HG03060 (cell line): Measurements from ENCODE around the gene ABTB2.

Experiments
- ATAC-seq: cut with Tn5 transposase; IDR thresholded peaks from one replicate; pipeline ENCODE4 v1.9.1; 2021; ENCODE audit warnings: low read depth, moderate number of reproducible peaks; ENCODE audit not compliant: unreplicated experiment

Gene ABTB2

DNA sequence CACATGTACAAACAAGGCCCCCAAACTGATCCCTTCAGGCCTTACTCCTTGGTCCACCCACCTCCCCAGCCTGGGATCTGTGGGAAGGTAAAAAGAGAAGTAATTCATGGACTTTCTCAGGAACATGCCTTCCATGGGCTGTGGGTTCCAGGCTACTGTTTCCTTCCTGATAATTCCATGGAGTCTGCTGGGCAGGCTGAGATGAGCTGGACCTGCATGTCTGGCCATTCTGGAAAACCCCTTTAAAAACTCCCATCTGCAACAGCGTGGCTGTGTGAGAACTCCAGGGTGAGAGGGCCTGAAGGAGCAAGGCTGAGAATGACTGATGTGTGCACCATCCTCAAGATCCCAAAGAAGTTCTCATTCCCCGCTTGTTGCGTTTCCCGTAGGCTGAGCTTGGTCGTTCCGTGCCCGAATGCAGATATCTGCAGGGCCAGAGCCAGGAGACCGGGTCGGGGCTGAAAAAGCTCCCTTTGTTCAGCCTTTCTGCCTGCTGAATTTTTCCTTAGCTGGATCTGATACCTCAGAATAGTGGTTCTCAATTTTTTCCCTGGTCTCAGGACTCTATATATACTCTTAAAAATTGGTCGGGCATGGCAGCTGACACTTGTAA lies 179.5 kb downstream of the ABTB2 start:
- ATAC-seq: no peak

GRCh38 chr11:34176751-34177209 lies 181.0 kb downstream of the ABTB2 start:
- no peak for ATAC-seq

DNA sequence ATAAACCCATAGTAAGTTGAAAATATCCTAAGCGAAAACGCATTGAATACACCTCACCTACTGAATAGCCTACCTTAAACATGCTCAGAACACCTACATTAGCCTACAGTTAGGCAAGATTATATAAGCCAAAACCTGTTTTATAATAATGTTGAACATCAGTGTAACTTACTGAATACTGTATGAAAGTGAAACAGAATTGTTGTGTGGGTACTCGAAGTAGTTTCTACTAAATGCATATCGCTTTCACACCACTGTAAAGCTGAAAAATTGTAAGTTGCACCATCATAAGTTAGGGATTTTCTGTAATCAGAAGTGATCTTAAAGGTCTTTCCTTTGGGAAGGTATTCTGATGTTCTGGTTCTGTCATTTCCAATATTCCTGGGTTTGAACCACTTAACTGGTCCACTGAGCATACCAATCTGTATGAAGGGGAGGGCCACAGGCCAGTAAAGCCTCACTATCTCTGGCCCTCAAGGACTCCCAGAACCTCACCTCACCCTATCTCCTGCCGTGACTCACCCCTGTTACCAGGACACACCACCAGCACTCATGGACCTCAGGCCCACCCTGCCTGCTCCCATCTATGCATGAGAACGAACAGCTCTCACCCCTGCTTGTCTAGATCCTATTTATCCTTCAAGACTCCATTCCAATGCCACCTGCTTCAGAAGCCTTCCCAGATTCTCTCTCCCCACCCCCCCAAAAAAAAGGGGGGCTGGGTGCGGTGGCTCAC lies 182.4 kb downstream of the ABTB2 start:
- no peak for ATAC-seq

GRCh38 chr11:34174412-34175041 lies 183.3 kb downstream of the ABTB2 start:
- peak; percentile 39 for ATAC-seq

- no peak for ATAC-seq
These were observed 184.8 kb downstream of the ABTB2 start for GRCh38 chr11:34173050-34173449.

- ATAC-seq: no peak
These were observed 188.1 kb downstream of the ABTB2 start for GRCh38 chr11:34169686-34170085.

GRCh38 chr11:34168642-34169420 lies 189.0 kb downstream of the ABTB2 start:
- ATAC-seq: no peak

DNA sequence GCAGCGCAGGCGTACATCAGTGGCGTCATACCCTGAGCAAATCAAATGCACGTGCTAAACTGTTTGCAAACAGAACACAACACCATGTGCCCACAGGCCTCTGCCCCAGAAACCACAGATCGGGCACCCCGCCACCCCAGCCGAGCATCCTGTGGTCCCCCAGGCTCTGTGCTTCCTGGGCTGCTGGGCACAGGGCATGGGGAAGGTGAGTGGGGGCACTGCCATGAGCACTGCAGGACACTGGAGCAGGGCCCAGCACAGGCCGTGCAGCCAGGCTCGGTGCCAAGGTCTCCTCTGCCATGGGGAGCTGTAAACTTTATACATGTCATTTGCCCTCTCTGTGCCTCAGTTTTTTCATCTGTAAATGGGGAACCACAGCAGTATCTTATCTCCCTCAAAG lies 189.8 kb downstream of the ABTB2 start:
- ATAC-seq: no peak

- no peak for ATAC-seq
These were observed 190.7 kb downstream of the ABTB2 start for GRCh38 chr11:34166806-34167740.

GRCh38 chr11:34165786-34166555 lies 191.8 kb downstream of the ABTB2 start:
- no peak for ATAC-seq

- no peak for ATAC-seq
These were observed 192.7 kb downstream of the ABTB2 start for GRCh38 chr11:34165121-34165520.

DNA sequence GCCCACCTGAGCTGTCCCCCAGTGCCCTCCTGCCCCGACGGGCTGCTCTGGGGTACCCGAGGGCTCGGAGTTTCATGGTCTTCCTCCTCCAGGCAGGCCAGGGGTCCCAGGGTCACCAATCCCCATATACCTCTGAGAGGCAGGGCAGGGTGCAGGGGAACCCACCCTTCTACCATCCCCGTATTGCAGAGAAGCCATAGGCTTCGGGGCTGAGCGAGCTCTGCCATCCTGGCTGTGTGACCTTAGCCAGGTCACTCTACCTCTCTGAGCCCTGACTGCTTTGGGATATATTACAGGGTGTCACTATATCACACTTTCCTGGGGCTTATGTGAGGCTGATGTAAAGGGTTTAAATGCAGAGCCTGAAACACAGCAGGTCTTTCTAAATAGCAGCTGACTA lies 195.0 kb downstream of the ABTB2 start:
- ATAC-seq: no peak

GRCh38 chr11:34162493-34162820 lies 195.4 kb downstream of the ABTB2 start:
- ATAC-seq: no peak

- no peak for ATAC-seq
These were observed 195.9 kb downstream of the ABTB2 start for GRCh38 chr11:34161812-34162492.

DNA sequence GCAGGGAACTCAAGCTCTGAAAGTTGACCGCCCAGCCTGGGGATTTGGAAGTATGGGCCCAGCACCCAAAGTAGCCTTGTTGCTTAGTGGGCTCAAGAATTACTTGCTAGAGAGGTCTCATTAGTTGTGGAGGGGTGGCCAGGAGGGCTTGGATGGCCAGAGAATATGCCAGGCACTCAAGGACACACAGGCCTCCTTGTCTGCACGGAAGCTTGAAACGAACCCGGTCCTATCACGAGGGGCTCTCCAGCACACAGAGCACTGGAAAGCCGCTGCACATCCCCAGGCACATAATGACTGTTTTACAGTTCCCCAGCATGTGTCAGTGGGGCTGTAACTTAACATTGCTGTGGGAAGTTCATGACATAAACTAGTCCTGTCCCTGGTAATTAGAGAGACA lies 196.4 kb downstream of the ABTB2 start:
- ATAC-seq: no peak

DNA sequence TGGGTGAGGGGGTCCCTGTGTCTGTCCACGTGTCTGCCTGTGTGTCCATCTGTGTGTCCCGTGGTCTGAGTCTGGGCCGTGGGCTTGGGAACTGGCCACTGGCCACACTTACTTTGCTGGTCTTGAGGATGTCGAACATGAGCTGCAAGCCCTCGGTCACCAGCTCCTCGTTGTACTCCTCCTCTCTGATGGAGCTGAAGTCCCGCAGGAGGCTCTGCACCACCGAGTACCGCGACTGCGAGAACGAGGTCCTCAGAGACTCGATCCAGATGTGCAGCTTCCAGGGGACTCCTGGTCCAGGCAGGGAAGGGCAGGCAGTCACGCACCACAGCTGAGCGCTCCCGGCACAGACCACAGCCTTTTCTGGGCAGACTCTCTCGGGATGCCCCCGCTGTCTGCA lies 197.0 kb downstream of the ABTB2 start:
- no peak for ATAC-seq

DNA sequence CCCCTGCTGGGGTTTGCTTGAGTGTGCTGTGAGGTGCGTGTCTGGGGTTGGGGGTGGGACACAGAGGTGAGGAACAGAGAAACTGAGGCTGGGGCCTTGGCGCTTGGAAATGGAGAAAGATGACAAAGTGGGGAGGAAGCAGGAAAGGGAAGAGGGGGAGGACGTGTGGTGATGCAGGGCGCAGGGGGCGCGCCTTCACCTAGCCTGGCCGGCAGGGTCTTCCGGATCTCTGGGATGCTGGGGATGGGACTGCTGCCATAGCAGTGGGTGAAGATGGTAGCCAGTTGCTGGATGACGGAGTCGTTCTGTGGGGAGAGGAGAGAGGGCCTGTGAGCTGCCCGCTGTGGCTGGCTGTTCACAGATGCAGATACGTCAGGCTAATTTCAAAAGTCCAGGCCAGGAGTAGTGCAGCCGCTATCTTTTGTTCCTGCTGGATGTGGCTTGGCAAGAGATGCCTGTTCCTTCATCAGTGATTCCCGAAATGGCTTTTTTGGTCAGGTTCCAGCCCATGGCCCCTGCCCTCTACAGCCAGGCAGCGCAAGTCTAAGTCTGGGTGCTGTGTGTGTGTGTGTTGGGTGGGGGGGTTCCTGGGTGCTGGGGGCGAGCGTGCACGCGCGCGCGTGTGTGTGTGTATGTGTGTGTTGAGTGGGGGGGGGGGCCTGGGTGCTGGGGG lies 197.6 kb downstream of the ABTB2 start:
- no peak for ATAC-seq

GRCh38 chr11:34158661-34159060 lies 199.1 kb downstream of the ABTB2 start:
- no peak for ATAC-seq
